Endothelial cell of umbilical vein (primary cell): ENCODE data around the gene RET.

Source experiments
- CTCF ChIP-seq, 2 donors: IDR thresholded peaks; 1 replicate in 1 of 2; 2 replicates in 1 of 2; pipeline ENCODE4 v1.5.1; 2011; ENCODE audit warnings: low read length in 2 of 2, mild to moderate bottlenecking in 2 of 2, moderate library complexity in 2 of 2, control low read depth in 1 of 2, inconsistent platforms in 1 of 2, low read depth in 1 of 2; ENCODE audit not compliant: insufficient read depth in 1 of 2; ENCODE audit errors: extremely low read depth in 1 of 2
- EZH2 ChIP-seq: IDR thresholded peaks from 2 replicates; pipeline ENCODE4 v1.6.1; 2012; ENCODE audit warnings: borderline replicate concordance, low read depth, mild to moderate bottlenecking, moderate library complexity, low read length, inconsistent platforms; ENCODE audit not compliant: severe bottlenecking
- FOS ChIP-seq: IDR thresholded peaks from 2 replicates; pipeline ENCODE4 v1.6.1; 2011; ENCODE audit warnings: mild to moderate bottlenecking, low read length, moderate library complexity, borderline replicate concordance; ENCODE audit not compliant: insufficient read depth
- GATA2 ChIP-seq: IDR thresholded peaks from 2 replicates; pipeline ENCODE4 v1.7.0; 2011; ENCODE audit warnings: low read depth, mild to moderate bottlenecking, moderate library complexity, mixed read lengths, low read length; ENCODE audit not compliant: insufficient read length, insufficient read depth
- JUN ChIP-seq: IDR thresholded peaks from 2 replicates; pipeline ENCODE4 v1.6.1; 2011; ENCODE audit warnings: borderline replicate concordance, low read depth; ENCODE audit not compliant: insufficient read length, insufficient read depth
- MYC ChIP-seq: IDR thresholded peaks from one replicate; pipeline ENCODE4 v1.6.1; 2011; ENCODE audit warnings: mild to moderate bottlenecking, low read depth, low read length
- POLR2A ChIP-seq: IDR thresholded peaks from 2 replicates; pipeline ENCODE4 v1.6.1; 2012; ENCODE audit warnings: low read depth, mild to moderate bottlenecking, control low read depth, low read length
- POLR2AphosphoS5 ChIP-seq: IDR thresholded peaks from 2 replicates; pipeline ENCODE4 v1.6.1; 2012; ENCODE audit warnings: low read depth, mild to moderate bottlenecking, control low read depth, low read length, moderate library complexity; ENCODE audit not compliant: insufficient read depth
- TF ChIP-seq, protein P1 (sequence below): IDR thresholded peaks from 2 replicates; pipeline ENCODE4 v1.6.1; 2011; ENCODE audit not compliant: insufficient read depth, insufficient read length

- TF ChIP-seq CTCF (IDR thresholded peaks at IDR 0.05; ENCODE audit: extremely low read depth in 1 of 2, insufficient read depth in 1 of 2, low read depth in 1 of 2, low read length in 2 of 2) (no peak), EZH2 (no peak), POLR2AphosphoS5 (no peak), POLR2A (no peak), FOS (no peak), MYC (no peak), GATA2 (no peak), JUN (no peak)
- TF ChIP-seq, protein P1, sequence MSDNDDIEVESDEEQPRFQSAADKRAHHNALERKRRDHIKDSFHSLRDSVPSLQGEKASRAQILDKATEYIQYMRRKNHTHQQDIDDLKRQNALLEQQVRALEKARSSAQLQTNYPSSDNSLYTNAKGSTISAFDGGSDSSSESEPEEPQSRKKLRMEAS = no peak
Measured at GRCh38 chr10:43079856-43080255, 3.0 kb downstream of the RET start.
